ENCODE results near the gene MEP1A.
"Not testable (repeated sequence)": the region's sequence is repeated elsewhere in the genome, so short reads cannot be mapped to it uniquely, and the experiment has no call there.

Gene MEP1A, protein sequence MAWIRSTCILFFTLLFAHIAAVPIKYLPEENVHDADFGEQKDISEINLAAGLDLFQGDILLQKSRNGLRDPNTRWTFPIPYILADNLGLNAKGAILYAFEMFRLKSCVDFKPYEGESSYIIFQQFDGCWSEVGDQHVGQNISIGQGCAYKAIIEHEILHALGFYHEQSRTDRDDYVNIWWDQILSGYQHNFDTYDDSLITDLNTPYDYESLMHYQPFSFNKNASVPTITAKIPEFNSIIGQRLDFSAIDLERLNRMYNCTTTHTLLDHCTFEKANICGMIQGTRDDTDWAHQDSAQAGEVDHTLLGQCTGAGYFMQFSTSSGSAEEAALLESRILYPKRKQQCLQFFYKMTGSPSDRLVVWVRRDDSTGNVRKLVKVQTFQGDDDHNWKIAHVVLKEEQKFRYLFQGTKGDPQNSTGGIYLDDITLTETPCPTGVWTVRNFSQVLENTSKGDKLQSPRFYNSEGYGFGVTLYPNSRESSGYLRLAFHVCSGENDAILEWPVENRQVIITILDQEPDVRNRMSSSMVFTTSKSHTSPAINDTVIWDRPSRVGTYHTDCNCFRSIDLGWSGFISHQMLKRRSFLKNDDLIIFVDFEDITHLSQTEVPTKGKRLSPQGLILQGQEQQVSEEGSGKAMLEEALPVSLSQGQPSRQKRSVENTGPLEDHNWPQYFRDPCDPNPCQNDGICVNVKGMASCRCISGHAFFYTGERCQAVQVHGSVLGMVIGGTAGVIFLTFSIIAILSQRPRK

GRCh38 chr6:46793138-46793537, at the start of gene MEP1A:
MEP1A (plus strand) TSS chr6:46793389; CDS start chr6:46793399, 10 bp downstream.
- DNase-seq (ENCODE audit: low read depth) = no peak

DNA sequence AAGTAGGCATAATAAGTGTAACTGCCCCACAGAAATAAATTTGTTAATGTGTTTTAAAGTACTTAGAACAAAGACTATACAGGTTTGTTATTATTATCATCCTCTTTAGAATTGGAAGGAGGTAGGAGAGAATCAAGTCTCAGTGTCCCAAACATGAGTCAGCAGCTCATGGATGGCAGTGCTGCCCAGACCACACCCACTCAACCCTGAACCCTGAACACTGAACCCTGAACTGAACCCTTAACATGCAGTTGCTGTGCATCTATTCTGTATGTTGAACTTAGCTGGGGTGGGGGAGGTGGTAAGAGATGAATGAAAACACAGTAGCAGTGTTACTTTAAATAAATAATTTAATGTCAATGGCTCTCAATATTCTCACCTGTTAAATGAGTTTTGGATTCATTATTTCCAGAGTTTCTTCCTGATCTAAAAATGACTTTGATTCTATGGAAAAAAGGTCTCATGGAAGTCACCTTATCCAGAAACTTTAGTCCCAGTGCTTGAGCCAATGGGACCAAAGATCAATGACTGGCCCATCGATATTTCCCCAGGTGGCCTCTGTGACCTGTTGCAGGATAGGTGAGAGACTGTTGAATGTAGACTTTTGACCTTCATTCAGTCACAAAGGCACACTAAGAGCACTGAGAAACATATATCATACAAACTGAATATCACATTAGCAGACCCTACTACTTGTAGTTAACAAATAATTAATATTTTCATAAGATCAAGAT, 49.6 kb upstream of the MEP1A start:
- no peak for DNase-seq (ENCODE audit: low read depth)

- DNase-seq (ENCODE audit: low read depth) = not testable (repeated sequence)
These were observed 48.9 kb upstream of the MEP1A start for GRCh38 chr6:46744159-46744725.

GRCh38 chr6:46745973-46746372, 47.2 kb upstream of the MEP1A start:
- no peak for DNase-seq (ENCODE audit: low read depth)

DNA sequence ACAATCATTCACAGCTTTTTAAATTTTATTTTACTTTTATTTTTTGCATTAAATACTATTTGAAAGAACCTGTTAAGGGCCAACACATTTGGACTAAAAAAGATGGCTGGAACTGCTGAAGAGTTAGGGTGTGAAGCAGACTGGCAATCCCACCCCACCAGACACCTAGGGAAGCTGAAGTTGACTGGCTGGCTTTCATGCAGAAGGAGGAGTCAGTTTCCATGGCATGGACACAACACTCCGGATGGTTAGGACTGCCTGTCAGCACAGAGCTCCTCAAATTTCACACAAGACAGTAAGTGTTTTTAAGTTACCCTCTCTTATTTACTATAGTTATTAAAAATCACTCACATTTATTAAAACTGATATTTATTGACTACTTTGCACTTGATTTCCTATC, 46.5 kb upstream of the MEP1A start, which contains the start of gene ANKRD66:
TSS of gene ANKRD66 (plus strand) at position 238 of the 400 bp plus-strand sequence. CDS start 5,016 bp downstream, outside the sequence.
- DNase-seq (ENCODE audit: low read depth) = no peak

DNA sequence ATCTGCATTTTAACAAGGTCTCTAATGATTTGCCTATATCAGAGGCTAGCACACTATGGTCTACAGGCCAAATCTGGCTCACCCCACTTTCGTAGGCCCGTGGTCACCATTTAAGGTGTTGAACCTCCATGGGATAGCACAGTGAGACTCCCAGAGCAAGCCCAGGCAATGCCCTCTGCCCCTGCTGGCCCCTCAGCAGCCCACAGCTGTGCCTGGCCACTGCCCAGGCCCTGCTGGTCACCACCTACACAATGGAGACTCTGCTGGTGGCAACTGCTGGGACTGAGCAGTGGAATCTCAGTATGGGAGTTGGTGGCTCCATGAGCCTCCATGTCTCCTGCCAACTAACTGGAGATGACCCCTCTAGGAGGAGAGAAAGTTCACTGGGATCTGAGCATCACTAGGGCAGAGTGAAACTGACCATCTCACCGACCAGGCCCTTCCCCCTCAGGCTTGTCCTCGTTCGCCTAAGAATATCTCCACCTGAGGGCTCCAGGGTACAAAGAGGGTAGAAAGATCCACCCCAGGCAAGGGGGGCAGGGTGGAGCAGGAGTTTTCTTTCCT, 44.2 kb upstream of the MEP1A start:
- DNase-seq (ENCODE audit: low read depth) = no peak

- DNase-seq (ENCODE audit: low read depth) = no peak
These were observed 43.5 kb upstream of the MEP1A start for GRCh38 chr6:46749731-46750130.

DNA sequence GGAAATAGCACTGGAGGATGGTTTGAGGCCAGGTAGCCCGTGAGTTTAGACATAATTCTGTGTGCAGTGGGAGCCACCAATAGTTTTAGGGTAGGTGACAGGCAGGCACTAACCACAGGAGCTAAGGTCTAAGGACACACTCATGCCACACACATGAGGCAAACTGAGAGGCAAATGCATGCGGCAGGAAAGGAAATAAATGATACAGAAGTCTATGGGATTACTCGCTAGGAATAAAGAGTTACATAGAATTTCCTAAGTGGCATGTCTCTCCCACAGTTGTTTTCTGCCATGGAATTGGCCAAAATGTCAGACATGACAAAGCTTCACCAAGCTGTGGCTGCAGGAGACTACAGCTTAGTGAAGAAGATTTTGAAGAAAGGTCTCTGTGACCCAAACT, 41.5 kb upstream of the MEP1A start:
- no peak for DNase-seq (ENCODE audit: low read depth)

GRCh38 chr6:46755865-46756264, 37.3 kb upstream of the MEP1A start:
- DNase-seq (ENCODE audit: low read depth) = no peak

GRCh38 chr6:46756469-46757213, 36.5 kb upstream of the MEP1A start:
- DNase-seq (ENCODE audit: low read depth) = no peak

DNA sequence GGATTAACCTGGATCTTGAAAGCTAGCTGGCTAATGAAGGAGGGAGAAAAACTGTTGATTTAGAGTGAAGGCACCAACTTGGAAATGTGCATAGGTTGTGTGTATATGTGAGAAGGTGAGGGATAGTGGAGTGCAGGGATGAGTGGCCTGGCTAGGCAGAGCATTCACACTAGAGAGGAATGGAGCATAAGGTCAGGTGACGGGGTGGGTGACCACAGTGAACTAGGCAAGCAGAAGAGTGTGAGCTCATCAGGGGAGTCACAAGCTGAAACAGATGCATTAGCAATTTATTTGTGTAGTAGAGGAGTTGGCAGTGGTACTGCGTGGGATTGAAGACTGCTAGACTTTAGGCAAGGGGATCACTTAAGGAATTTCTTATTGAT, 36.0 kb upstream of the MEP1A start:
- no peak for DNase-seq (ENCODE audit: low read depth)

DNA sequence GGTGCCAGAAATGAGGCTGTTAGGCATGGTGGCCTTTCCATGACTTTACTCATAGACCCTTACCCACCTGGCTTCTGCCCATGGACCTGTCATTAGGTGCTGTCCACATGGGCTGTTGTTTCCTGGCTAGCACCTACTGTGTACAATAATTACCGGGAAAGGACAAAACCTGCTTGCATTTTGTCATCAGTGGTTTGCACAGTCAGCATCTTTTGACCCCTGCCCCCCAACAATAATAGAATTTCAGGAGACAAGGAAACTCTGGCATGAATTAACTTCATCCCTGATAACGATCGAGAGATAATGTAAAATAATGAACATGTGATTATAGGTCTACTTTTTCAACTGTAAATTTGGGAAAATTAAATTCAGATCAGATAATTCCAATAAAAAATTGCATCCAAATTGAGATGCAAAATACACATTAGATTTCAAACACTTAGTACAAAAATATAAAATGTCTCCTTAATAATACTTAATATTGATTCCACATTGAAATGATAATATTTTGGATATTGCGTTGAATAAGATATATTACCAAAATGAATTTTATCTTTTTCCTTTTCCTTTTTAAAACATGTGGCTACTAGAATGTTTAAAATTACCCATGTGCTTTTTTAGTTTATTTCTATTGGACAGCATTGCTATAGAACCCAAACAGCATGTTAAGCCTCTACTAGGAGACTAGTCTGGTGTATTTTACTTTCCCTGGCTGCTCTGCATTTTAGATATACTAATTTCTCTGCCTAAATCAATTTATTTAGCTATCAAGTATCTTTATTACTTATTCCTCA, 34.0 kb upstream of the MEP1A start:
- no peak for DNase-seq (ENCODE audit: low read depth)

DNA sequence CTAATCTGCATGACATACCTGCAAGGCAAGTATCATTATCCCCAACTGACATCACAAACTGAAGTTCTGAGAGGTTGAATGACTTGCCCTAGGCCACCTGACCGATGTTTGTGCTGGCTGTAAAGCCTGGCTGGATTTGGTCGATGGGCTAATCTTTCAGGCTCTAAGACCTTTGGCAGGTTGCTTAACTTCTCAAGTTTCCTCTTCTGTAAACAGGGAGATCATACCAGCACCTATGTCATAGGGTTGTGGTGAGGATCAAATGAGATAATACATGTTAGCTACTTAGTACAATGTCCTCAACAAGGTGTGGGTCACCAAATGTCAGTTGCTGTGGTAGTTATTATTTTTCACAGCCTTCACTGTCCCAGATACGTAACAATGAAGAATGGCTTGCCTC, 32.3 kb upstream of the MEP1A start:
- DNase-seq (ENCODE audit: low read depth) = no peak

DNA sequence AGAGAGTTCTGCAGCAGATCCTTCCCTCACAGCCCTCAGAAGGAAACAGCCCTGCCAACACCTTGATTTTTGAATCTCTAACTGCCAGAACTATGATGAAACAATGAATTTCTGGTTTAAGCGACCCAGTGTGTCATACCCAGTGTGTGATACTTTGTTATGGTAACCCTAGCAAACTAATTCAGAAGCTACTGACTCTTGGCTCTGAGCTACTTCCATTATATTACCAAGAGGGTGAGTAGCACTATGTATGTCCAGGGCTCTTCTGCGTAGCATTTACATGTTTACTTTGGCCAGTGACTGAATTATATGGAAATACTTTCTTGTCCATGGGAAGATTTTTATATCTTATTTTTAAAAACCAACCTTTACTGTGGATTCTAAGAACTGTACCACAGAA, 29.7 kb upstream of the MEP1A start:
- DNase-seq (ENCODE audit: low read depth) = no peak

- DNase-seq (ENCODE audit: low read depth) = not testable (repeated sequence)
These were observed 28.9 kb upstream of the MEP1A start for GRCh38 chr6:46764280-46764679.

- no peak for DNase-seq (ENCODE audit: low read depth)
These were observed 28.2 kb upstream of the MEP1A start for GRCh38 chr6:46764961-46765360.

GRCh38 chr6:46772016-46772415, 21.2 kb upstream of the MEP1A start:
- DNase-seq (ENCODE audit: low read depth) = no peak

DNA sequence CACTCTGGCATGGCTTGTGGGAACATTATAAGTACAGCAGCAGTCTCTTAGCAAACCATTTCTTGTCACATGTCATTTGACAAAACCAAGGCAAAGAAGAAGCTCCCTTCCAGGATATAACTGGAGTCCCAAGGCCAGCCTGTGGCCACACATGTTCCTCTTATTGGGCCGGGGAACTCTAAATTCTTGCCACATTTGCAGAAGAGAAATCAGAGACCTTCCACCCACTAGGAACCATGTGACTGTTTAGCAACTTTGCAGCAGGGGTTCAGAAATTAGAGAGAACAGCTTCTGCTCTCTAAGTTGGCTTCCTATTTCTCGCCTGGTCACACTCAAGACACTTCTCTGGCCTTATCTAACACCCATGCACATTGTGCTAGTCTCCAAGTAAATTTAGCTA, 20.4 kb upstream of the MEP1A start:
- DNase-seq (ENCODE audit: low read depth) = no peak

DNA sequence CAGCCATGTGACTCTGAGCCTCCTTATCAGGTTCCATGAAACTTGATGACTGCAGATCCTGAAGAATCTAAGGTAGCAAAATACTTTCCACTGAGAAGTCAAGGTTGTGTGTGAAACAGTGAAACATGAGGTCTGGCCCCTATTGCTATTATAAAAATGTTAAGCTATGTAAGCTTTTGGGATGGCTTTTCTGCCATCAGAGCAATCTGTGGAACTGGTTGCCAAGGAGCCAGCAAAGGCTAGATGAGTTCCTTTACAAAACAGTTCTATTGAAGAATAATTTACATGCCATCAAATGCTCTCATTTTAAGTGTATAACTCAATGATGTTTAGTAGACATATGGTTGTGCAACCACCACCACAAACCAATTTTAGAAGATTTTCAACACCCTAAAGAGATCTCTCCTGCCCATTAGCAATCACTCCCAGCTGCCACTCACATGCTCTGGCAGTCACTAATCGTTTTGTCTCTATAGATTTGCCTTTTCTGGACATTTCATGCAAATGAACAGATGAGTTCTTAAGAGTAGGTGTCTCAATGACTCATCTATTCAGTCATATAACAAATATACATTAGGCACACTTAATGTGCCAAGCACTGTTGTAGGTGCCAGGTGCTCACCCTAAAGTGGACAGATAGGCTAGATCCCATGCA, 19.9 kb upstream of the MEP1A start:
- no peak for DNase-seq (ENCODE audit: low read depth)

GRCh38 chr6:46774736-46775135, 18.5 kb upstream of the MEP1A start:
- DNase-seq (ENCODE audit: low read depth) = not testable (repeated sequence)
